Suppressor macrophage (primary cell): ENCODE results near the gene FMNL3.
"Not testable (repeated sequence)": the region's sequence is repeated elsewhere in the genome, so short reads cannot be mapped to it uniquely, and the experiment has no call there.

Experiments
- DNase-seq, 4 experiments: peaks; one replicate each; pipeline ENCODE4 v3.0.0-alpha.2; 2020 to 2022

Gene FMNL3

DNA sequence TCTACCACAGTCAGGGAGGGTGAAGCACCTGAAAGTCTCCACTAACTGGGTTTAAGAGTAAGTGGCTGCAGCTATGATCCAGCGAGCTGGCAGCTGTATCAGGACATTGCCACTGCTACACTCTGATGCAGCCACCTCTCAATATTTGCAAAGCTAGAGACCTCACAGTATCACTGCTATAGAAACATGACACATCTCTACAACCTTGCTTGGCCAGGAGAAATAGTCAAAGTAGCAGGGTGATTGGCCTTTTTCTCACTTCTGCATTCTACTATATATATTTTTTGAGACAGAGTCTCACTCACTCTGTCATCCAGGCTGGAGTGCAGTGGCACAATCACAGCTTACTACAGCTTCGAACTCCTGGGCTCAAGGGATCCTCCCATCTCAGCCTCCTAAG lies 9.3 kb upstream of the FMNL3 start:
- peak in 2 of 4 experiments; percentile 12 to 21 for DNase-seq

DNA sequence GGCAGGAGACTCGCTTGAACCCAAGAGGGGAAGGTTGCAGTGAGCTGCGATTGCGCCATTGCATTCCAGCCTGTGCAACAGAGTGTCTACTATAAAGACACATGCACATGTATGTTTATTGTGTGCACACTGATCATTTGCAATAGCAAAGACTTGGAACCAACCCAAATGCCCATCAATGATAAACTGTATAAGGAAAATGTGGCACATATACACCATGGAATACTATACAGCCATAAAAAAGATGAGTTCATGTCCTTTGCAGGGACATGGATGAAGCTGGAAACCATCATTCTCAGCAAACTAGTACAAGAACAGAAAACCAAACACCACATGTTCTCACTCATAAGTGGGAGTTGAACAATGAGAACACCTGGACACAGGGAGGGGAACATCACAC lies 6.7 kb upstream of the FMNL3 start:
- not testable (repeated sequence) for DNase-seq

DNA sequence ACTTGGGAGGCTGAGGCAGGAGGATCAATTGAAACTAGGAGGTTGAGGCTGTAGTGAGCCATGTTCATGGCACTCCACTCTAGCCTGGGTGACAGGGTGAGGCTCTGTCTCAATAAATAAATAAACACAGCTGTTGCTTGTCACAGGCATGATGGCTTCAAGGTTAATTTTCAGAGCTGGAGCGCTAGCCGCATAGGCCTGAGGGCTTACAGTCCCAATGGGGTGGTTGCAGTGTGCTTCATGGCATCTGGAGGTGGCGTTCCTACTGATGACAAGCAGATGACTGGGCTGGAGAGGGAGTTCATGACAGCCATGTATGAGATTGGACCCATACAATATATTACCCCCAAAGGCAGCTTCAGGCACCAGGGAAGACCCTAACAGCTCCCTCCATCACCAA lies 1.6 kb upstream of the FMNL3 start:
- no peak for DNase-seq

DNA sequence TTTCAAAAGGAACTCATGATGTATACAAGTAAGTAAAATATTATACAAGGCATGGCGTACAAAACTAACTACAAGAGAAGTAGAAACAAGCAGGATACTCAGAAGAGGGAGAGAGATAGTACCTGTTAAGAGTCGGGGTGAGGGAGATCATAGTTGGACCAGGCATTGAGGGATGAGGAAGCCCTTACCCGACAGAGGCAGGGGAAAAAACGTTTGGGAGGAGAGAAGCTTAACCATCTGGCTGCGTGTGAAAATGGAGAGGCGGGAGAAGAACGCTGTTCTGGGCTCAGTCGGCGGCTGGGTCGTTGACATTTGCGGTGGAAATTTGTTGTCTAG lies 575 bp upstream of the FMNL3 start:
- no peak for DNase-seq

DNA sequence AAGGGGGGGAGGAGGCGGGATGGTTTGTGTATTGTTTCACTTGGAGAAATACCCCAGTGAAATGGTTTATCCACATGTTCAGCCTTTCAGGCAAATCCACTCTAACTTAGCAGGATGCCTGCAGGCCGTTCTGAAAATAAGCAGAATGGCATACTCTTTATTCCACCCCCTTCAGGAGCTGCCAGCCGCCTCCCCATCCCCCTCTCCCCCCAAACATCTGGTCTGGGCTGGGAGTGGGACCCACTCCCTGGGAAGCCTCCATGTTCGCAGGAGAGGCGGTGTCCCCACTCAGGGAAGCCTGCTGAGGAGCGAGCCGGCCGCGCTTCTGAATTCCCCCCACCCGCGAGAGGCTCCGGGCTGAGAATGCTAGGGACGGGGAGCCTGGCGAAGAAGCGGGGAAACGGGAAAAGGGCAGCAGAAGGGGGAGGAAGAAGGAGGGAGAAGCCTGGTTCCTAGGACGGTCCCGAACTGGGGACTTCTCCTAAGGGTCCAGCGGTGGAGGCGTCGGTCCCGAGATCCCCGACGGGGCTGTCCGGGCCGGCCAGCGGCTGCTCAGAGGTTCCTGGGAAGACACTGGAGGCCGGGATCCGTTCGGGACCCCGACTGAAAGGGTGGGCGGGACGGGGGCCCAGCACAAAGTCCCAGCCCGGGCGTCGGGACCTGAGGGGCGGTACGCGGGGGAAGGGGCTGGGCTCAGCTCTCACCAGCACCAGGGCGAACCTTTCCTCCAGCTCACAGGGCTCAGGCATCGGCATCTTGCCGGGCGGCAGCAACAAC lies 666 bp downstream of the FMNL3 start:
- peak; percentile 32 to 66 (median 49) for DNase-seq

DNA sequence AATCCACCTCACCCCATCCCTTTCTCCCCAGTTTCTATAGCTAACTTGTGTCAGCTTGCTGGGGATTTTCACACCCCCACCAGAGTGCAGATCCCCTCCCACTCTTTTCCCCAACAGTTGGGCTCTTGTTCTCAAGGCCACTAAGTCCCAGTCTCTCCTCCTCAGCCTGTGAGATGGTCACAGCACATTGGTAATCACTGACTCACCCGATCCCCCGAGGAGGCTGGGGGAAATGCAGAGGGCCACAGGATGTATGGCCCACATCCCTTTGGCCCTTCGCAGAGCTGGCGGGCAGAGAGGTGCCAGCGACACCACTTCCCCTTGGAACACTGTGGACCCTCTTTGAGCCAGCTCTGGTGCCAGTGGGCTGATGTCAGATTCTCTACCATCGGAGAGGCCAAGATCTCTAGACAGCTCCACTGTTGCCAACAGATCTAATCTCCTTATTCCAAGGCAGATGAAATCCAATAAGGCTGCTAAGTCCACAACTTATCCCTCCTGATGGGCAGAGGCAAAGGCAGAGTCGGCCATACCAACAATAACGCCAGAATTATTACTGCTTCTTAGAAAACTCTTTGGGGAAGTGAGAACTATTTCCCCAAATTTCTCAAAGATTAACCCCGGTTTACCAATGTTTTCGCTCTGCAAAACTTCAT lies 1.6 kb downstream of the FMNL3 start:
- DNase-seq: peak; percentile 80 to 91 (median 84)

DNA sequence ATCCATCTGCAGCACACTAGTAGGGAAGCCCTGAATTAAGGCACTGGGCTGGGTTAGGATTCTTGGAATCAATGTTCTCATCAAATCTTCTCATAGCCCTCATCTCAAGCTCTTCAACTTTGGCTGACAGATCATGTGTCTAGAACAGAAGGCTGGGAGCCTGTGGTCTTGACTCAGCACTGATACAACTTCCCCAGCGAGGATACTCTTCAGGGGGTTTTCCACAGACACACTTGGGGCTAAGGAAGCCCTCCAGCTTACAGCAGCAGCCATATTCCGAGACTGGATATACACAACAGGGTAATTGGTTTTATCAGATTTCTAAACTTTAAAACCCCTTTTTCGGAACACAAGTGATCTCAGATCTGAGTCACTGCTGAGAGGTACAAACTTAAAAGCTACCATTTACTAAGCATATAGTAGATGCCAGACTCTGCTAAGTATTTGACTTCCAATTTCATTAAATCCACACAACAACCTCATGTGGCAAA lies 3.5 kb downstream of the FMNL3 start:
- DNase-seq: peak; percentile 71 to 90 (median 86)

DNA sequence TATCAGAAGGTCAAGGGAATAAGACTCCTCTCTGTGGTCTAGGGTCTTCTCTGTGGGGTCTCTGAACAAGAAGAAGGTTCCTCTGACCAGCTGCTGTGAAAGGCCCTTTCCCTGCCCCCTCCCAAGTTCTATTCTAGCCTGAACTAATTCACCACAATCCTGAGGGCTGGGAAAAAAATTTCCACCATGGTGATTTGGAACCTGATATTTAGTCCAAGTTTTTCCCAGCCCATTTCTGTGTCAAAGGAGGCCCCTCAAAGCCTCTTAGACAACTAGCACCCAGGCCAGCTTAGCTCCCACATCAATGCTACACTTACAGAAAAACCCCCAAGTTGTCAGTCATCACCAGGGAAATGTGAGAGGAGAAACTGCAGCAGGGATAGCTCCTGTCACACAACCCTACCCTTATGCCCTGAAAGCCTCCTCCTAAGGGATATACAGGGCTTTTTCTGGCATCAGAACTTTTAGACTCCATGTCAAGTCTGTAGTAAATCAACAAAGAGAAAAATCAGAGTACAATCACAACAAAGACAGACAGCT lies 4.5 kb downstream of the FMNL3 start:
- DNase-seq: no peak

DNA sequence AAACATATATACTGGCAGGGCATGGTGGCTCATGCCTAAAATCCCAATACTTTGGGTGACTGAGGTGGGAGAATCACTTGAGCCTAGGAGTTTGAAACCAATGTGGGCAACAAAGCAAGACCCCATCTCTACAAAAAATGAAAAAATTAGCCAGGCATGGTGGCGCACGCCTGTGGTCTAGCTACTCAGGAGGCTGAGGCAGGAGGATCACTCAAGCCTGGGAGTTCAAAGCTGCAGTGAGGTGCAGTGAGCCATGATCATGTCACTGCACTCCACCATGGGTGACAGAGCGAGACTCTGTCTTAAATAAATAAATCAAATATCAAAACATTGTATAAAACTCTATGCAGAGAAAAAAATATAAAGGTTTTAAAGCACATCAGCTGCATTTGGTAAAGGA lies 5.2 kb downstream of the FMNL3 start:
- no peak for DNase-seq

DNA sequence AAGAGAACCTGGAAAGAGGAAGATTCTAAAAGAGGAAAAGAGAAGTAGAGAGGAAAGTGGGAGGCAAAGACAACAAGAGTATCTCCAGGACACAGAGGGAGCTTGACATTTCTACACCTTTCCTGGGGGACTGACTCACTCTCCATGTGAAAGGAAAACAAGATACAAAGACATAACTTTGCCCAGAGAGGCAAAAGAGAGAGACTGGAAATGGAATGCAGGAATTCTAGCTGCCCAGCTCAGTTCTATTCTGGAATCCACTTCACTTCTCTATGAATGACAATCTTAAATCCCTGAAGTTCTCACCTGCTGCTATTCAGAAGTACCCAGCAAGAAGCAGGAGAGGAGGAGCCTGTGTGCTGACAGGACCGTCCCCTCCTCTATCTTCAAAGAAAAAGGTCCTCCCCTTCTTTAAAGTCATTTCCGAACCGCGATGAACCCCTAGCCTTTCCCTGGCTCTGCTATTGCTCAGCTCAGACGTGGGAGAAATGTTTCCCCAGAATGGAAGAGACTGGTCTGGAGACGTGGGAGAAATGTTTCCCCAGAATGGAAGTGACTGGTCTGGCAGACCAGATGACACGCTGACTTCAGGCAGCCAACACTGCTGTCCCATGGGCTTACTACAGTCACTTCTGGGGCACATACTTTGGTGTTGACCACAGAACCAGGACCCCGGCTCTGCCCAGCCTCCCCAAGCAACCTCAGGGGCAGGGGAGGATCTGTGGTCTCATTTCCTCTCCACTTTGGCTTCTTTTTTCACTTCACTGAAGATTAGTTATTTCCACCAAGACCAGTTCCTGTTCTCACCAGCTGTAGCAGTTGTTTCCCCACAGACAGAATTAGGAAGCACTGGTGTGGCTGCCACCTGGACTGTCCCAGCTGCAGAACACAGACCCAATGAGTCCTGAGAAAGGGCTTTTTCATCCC lies 8.3 kb downstream of the FMNL3 start:
- DNase-seq: peak; percentile 81 to 94 (median 84)

DNA sequence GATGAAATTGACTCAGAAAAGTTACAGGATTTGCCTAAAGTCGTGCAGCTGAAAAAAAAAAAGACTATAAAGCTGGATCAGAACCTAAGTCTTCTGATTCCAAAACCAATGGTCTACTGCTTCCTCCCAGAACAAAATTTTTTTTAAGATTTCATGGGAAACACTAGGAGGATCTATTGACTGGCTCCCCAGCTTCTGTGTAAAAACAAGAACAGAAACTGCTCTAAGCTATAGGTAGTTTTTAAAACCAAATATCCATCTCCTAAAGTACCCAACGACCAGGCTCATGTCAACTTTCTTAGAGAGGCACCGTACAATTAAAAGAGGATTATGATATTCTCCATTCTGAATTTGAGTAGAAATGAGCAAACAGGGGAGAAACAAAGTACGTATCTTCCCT lies 9.4 kb downstream of the FMNL3 start:
- DNase-seq: no peak

DNA sequence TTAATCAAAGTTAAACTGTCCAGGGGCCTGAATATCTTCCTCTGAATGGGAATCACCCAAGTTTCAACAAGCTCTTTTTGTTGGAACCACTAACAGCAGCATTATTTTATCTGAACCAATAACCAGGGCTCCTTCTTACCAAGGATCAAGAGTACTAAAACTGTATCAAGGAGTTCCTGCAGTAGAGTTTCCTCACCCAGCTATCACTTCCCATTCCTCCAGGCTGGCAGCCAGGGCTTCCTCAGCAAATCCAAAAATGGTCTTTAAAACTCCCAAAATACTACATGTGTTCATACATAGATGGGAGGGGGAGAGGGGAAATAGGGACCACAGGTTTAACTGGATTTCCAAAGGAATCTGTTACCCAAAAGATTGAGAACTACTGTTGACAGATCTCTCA lies 10.5 kb downstream of the FMNL3 start:
- DNase-seq: peak in 3 of 4 experiments; percentile 42 to 50 (median 46)

DNA sequence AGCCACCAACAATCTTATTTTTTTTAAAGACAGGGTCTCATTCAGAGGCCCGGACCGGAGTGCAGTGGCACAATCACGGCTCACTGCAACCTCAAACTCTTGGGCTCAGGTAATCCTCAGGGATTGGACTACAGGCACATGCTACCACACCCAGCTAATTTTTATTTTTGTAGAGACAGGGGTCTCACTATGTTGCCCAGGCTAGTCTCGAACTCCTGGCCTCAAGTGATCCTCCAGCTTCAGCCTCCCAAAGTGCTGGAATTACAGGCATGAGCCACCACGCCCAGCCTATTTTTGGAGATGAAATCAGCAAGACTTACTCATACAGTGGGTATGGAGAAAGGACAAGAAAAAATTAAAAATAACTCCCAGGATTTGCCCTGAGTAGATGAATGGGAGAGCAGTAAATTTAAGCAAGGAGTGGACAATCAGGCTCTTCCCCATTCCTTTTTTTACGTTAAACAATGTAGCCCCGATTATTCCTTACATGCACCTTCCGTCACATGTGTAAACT lies 13.2 kb downstream of the FMNL3 start:
- peak in 1 of 4 experiments; percentile 20 for DNase-seq

DNA sequence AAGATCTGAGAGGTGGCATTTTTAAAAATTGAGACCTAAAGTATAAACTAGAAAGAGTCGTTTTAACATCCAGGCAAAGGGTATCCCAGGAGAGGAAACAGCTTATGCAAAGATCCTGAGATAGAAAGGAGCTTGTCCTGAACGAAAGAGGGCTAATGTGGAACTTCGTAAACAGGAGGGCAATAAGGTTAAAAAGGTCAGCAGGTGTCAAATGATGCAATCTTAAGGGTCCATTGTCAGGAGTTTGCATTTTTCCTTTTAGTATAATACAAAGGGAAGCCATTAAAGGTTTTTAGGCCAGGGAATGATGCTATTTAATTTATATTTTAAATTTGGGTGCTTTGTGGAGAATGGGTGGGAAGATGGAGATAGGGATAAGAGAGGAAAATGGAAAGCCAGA lies 14.4 kb downstream of the FMNL3 start:
- DNase-seq: no peak

DNA sequence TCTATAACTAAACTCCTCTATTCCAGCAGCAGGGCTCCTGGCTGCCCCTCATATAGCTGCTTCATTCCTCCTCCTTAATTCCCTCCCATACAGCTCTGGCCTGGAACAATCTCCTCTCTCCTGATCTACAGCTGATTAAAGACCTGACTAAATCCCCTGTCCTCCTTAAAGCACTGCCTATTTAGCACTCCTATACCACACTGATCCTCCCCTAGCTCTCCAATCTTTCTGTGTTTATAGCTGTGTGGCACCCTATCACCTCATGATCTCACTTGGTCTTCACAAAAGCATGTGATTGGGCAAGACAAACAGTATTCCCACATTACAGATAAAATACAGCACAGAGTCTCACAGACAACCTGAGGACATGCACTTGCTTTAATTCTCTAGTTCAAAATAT lies 17.4 kb downstream of the FMNL3 start:
- no peak for DNase-seq

DNA sequence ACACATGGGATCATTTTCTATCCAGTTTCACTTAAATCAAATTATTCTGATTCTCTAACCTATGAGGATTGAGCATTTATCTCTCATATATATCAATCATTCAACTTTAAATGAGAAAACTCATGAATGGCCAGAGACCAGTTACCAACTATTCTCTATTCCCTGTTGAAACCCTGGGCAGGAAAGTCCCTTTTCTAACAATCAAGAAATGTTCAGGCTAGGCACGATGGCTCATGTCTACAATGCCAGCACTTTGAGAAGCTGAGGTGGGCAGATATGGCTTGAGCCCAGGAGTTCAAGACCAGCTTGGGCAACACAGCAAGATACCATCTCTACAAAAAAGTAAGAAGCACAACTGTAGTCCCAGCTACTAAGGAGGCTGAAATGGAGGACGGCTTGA lies 18.0 kb downstream of the FMNL3 start:
- DNase-seq: peak in 1 of 4 experiments; percentile 12

DNA sequence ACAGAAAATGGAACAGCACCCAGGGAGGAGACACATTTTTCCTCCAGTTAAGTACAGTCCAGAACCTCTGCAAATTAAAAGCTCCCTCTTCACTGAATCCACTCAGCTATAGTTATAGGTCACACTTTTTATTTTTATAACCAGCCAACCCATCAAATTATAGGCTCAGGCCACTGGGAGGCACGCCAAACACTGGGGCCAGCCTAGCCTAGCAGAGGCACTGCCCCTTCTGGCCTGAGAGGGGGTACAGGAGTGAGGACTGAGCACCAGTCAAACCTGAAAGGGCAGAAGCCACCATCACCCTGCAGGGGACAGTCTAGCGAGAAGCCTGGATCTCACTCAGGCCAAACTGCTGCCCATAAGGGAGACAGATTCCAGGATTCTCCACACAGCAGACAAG lies 19.3 kb downstream of the FMNL3 start:
- no peak for DNase-seq

DNA sequence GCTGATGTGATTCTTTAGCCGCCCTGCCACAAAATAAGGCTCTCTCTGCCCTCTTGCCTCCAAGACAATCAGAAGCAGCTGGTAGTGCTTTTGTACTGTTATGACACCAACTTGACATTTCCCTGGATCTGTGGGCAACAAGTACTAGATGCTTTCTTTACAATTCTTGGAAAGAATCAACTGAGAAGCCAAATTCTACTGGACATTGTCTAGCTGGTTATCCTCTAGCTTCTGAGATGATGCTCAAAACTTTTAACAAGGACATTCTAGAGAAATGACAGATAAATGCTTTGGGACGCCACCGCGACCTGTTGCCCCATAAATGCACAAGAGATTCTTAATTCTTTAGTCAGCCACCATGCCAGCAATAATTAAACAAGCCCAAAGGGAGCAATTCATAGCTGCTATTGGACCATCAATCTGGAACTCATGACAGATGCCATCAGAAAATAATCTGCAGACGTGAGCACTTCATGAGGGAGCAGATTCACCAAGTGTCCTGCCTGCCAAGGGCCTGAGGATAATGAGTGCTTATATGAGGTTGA lies 22.8 kb downstream of the FMNL3 start:
- DNase-seq: no peak

DNA sequence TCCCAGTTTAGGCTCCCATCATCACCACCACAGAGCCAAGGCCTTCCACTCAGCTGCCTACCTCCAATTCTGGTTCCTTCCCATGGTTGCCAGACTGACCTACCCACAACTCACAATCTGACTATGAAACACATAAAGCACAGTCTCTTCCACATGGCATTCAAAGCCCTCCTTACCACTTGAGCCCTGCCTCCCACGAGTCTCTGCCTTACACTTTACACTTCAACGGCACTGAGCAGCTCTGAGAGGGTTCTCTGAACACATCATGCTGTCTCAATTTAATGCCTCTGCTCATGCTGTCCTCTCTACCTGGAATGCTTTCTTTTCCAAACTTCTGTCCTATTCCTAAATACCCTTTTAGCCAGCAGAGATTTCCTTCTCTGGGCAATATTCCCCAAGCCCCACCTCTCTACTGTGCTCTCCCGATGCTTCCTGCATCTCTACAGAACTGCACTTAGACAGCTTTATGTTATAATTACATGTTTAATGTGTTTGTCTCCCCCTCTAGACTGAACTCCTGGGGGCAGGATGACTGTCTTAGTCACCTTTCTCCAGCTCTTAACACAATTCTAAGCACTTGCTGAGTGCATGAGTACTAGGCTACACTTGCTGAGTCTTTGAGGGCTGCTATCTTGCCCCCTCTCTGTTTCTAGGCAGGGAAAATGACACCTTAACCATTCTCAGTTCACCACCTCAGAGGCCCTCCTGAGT lies 23.5 kb downstream of the FMNL3 start:
- no peak for DNase-seq

DNA sequence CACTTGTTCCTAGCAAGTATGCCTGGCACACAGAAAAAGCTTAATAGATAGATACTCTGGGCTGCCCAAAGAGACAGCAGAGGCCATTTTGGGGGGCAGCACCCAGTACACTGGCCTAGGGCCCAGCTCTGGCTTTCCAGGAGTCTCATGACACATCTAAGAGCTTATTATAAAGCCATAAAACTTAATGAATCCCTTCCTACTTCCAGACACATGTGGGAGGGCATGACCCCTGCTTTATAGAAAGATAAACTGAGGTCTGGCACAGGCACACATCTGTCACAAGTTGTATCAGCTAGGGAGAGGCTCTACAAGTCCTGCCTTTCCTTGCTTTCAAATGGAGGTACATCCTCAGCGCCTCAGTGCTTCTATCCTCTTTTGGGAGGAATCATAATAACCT lies 27.1 kb downstream of the FMNL3 start:
- no peak for DNase-seq

DNA sequence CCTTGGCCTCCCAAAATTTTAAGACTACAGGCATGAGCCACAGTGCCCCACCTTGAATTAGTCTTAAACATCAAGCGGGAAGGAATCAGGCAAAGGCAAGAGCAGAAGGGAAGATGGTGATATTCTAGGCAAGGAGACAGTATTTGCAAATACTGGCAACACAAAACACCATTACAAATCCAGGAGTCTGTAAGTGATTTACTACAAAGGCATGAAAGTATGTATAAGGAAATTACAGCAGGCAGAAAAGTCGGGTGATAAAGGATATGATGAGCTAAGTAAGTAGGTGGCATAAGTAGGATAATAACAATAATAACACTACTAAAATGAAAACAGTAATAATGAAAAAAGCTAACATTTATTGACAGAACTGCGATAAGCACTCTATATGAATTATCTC lies 28.5 kb downstream of the FMNL3 start:
- no peak for DNase-seq

DNA sequence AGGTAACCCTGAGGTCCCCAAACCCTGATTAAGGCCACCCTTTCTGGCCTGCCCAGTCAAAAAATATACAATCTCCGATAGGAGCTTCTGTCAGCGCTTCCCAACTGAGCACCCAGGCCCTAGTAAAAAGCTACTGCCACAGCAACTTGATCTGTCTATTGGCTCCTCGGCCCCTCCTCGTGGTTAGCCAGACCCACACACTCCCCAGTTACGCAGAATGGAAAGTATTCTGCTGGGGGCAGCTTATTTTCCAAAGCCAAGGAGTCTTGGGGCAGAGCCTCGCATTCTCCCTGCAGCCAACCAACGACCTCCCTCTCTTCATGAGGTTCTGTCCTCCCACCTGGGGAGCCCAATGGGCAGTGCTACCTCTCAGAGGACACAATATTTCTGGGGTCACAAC lies 32.1 kb downstream of the FMNL3 start:
- no peak for DNase-seq
